ENCODE data around the gene STX16. TPM values are rescaled to one million over a fixed set of nuclear protein-coding genes. Genes with fewer than 3 reads are reported as not detected.

STX16 gene
- total and polyA plus RNA-seq, 2 of the 13 experiments (the other 11 are each of a cell fraction or from before 2014, with no cell fraction given): 28.0 to 72.7 TPM

DNA sequence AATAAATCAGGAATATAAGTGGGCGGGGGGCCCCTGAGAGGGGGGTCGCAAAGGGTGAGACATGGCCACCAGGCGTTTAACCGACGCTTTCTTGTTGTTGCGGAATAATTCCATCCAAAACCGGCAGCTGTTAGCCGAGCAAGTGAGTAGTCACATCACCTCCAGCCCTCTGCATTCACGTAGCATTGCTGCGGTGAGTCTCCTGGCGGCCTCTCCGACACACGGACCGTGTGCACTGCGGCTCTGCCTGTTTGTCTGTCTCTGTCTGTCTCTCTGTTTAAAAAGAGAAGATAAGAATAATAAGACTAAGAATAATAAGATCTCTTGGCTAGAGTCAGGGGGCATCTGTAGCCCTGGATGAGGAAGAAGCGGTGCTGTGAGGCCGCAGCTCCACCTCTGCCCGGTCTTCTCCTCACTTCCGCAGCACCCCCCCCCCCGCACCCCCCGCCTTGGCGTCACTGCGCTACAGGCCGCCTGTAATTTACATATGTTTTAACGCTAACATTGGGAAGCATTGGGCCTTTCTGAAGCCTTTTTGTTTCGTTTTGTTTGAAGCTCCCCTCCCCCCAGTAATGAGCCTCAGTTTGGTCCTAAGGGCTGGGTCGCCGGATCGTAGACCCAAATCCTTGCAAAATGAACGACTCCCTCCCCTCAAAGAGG lies 993 bp downstream of the STX16 start (continued):
- TF ChIP-seq, protein P1, sequence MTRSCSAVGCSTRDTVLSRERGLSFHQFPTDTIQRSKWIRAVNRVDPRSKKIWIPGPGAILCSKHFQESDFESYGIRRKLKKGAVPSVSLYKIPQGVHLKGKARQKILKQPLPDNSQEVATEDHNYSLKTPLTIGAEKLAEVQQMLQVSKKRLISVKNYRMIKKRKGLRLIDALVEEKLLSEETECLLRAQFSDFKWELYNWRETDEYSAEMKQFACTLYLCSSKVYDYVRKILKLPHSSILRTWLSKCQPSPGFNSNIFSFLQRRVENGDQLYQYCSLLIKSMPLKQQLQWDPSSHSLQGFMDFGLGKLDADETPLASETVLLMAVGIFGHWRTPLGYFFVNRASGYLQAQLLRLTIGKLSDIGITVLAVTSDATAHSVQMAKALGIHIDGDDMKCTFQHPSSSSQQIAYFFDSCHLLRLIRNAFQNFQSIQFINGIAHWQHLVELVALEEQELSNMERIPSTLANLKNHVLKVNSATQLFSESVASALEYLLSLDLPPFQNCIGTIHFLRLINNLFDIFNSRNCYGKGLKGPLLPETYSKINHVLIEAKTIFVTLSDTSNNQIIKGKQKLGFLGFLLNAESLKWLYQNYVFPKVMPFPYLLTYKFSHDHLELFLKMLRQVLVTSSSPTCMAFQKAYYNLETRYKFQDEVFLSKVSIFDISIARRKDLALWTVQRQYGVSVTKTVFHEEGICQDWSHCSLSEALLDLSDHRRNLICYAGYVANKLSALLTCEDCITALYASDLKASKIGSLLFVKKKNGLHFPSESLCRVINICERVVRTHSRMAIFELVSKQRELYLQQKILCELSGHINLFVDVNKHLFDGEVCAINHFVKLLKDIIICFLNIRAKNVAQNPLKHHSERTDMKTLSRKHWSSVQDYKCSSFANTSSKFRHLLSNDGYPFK (CRISPR knock-in tag; IDR thresholded peaks at IDR 0.05; ENCODE audit: borderline replicate concordance): no peak
- TF ChIP-seq NRL (CRISPR knock-in tag; IDR thresholded peaks at IDR 0.05; ENCODE audit: borderline replicate concordance): no peak
- TF ChIP-seq, protein P2, sequence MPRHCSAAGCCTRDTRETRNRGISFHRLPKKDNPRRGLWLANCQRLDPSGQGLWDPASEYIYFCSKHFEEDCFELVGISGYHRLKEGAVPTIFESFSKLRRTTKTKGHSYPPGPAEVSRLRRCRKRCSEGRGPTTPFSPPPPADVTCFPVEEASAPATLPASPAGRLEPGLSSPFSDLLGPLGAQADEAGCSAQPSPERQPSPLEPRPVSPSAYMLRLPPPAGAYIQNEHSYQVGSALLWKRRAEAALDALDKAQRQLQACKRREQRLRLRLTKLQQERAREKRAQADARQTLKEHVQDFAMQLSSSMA (CRISPR knock-in tag; IDR thresholded peaks at IDR 0.05): no peak
- TF ChIP-seq EED (CRISPR knock-in tag; IDR thresholded peaks at IDR 0.05): no peak
- TF ChIP-seq HNRNPL (IDR thresholded peaks at IDR 0.05; ENCODE audit: low read depth, low read length): 0 out of 2 replicates have a peak, but pooled peaks have one; percentile 55
- no peak for TF ChIP-seq ZNF816 (CRISPR knock-in tag; IDR thresholded peaks at IDR 0.05; ENCODE audit: borderline replicate concordance)
- TF ChIP-seq ZNF224 (CRISPR knock-in tag; IDR thresholded peaks at IDR 0.05): no peak
- TF ChIP-seq PLRG1 (conservative IDR thresholded peaks at IDR 0.05): no peak
- TF ChIP-seq, protein P3, sequence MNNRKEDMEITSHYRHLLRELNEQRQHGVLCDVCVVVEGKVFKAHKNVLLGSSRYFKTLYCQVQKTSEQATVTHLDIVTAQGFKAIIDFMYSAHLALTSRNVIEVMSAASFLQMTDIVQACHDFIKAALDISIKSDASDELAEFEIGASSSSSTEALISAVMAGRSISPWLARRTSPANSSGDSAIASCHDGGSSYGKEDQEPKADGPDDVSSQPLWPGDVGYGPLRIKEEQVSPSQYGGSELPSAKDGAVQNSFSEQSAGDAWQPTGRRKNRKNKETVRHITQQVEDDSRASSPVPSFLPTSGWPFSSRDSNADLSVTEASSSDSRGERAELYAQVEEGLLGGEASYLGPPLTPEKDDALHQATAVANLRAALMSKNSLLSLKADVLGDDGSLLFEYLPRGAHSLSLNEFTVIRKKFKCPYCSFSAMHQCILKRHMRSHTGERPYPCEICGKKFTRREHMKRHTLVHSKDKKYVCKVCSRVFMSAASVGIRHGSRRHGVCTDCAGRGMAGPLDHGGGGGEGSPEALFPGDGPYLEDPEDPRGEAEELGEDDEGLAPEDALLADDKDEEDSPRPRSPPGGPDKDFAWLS (CRISPR knock-in tag; IDR thresholded peaks at IDR 0.05; ENCODE audit: borderline replicate concordance): no peak
- TF ChIP-seq, protein P4, sequence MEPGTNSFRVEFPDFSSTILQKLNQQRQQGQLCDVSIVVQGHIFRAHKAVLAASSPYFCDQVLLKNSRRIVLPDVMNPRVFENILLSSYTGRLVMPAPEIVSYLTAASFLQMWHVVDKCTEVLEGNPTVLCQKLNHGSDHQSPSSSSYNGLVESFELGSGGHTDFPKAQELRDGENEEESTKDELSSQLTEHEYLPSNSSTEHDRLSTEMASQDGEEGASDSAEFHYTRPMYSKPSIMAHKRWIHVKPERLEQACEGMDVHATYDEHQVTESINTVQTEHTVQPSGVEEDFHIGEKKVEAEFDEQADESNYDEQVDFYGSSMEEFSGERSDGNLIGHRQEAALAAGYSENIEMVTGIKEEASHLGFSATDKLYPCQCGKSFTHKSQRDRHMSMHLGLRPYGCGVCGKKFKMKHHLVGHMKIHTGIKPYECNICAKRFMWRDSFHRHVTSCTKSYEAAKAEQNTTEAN (CRISPR knock-in tag; conservative IDR thresholded peaks at IDR 0.05): no peak
- TF ChIP-seq, protein P5, sequence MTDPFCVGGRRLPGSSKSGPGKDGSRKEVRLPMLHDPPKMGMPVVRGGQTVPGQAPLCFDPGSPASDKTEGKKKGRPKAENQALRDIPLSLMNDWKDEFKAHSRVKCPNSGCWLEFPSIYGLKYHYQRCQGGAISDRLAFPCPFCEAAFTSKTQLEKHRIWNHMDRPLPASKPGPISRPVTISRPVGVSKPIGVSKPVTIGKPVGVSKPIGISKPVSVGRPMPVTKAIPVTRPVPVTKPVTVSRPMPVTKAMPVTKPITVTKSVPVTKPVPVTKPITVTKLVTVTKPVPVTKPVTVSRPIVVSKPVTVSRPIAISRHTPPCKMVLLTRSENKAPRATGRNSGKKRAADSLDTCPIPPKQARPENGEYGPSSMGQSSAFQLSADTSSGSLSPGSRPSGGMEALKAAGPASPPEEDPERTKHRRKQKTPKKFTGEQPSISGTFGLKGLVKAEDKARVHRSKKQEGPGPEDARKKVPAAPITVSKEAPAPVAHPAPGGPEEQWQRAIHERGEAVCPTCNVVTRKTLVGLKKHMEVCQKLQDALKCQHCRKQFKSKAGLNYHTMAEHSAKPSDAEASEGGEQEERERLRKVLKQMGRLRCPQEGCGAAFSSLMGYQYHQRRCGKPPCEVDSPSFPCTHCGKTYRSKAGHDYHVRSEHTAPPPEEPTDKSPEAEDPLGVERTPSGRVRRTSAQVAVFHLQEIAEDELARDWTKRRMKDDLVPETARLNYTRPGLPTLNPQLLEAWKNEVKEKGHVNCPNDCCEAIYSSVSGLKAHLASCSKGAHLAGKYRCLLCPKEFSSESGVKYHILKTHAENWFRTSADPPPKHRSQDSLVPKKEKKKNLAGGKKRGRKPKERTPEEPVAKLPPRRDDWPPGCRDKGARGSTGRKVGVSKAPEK (CRISPR knock-in tag; IDR thresholded peaks at IDR 0.05; ENCODE audit: borderline replicate concordance): no peak
- TF ChIP-seq, protein P6, sequence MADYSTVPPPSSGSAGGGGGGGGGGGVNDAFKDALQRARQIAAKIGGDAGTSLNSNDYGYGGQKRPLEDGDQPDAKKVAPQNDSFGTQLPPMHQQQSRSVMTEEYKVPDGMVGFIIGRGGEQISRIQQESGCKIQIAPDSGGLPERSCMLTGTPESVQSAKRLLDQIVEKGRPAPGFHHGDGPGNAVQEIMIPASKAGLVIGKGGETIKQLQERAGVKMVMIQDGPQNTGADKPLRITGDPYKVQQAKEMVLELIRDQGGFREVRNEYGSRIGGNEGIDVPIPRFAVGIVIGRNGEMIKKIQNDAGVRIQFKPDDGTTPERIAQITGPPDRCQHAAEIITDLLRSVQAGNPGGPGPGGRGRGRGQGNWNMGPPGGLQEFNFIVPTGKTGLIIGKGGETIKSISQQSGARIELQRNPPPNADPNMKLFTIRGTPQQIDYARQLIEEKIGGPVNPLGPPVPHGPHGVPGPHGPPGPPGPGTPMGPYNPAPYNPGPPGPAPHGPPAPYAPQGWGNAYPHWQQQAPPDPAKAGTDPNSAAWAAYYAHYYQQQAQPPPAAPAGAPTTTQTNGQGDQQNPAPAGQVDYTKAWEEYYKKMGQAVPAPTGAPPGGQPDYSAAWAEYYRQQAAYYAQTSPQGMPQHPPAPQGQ (CRISPR knock-in tag; IDR thresholded peaks at IDR 0.05; ENCODE audit: borderline replicate concordance): no peak
- TF ChIP-seq CENPX (CRISPR knock-in tag; IDR thresholded peaks at IDR 0.05): no peak
- no peak for TF ChIP-seq JUNB (CRISPR knock-in tag; IDR thresholded peaks at IDR 0.05; ENCODE audit: borderline replicate concordance)
